A673 (cell line): ENCODE data around the gene NQO2.

Experiments used
- EZH2 ChIP-seq: fragments of 200-600 bp; sonication (generic); IDR thresholded peaks from 2 replicates; pipeline ENCODE4 v1.6.1; 2017; ENCODE audit warnings: borderline replicate concordance, low read depth, mild to moderate bottlenecking, mixed read lengths, antibody characterized with exemption, low read length; ENCODE audit not compliant: poor library complexity, severe bottlenecking
- TF ChIP-seq, protein P1 (sequence below): fragments of 300-800, 200-600 bp; sonication (generic); conservative IDR thresholded peaks from 2 replicates; pipeline ENCODE4 v1.5.1; 2017; ENCODE audit warnings: low read depth, mild to moderate bottlenecking, antibody characterized with exemption, low read length, moderate library complexity, mixed read lengths

DNA sequence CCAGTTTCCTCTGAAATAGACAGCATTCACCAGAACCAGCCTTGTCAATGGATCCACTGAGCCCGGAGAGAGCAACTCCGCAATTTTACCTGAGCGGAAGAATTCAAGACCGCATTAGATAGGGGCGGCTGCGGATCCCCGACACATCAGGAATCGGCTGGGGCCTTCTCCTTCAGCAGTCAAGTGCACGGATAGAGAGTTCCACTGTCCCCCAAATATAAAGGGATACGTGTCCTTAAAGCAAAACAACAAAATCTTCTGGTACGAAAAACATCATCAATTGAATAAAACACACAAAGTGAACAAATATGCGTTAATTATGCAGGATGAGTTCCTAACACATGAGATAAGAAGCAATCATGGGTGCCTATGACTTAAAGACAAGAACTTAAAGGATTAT, 46.6 kb upstream of the NQO2 start:
- TF ChIP-seq, protein P1, sequence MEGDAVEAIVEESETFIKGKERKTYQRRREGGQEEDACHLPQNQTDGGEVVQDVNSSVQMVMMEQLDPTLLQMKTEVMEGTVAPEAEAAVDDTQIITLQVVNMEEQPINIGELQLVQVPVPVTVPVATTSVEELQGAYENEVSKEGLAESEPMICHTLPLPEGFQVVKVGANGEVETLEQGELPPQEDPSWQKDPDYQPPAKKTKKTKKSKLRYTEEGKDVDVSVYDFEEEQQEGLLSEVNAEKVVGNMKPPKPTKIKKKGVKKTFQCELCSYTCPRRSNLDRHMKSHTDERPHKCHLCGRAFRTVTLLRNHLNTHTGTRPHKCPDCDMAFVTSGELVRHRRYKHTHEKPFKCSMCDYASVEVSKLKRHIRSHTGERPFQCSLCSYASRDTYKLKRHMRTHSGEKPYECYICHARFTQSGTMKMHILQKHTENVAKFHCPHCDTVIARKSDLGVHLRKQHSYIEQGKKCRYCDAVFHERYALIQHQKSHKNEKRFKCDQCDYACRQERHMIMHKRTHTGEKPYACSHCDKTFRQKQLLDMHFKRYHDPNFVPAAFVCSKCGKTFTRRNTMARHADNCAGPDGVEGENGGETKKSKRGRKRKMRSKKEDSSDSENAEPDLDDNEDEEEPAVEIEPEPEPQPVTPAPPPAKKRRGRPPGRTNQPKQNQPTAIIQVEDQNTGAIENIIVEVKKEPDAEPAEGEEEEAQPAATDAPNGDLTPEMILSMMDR, result no peak
- TF ChIP-seq EZH2, result no peak
